Glutamatergic neuron (in vitro differentiated cells): ENCODE measurements around the gene SUSD3. TPM values are rescaled to one million over a fixed set of nuclear protein-coding genes. Genes with fewer than 3 reads are reported as not detected.
A peak's percentile ranks its signal among the peaks of the same experiment; 100 is the strongest.

Source experiments
- DNase-seq: peaks from one replicate; pipeline ENCODE4 v3.0.0; 2022
- H3K27ac Mint-ChIP-seq: one replicate; pipeline ENCODE4 v1.8.0; 2020; ENCODE audit warnings: mild to moderate bottlenecking, mixed read lengths, inconsistent platforms; ENCODE audit not compliant: unreplicated experiment
- H3K27me3 Mint-ChIP-seq: one replicate; pipeline ENCODE4 v1.8.0; 2020; ENCODE audit warnings: mild to moderate bottlenecking, moderate library complexity, mixed read lengths, inconsistent platforms; ENCODE audit not compliant: unreplicated experiment
- H3K36me3 Mint-ChIP-seq: one replicate; pipeline ENCODE4 v1.8.0; 2020; ENCODE audit warnings: mild to moderate bottlenecking, mixed read lengths, inconsistent platforms; ENCODE audit not compliant: unreplicated experiment
- H3K4me1 Mint-ChIP-seq: one replicate; pipeline ENCODE4 v1.8.0; 2020; ENCODE audit warnings: mild to moderate bottlenecking, low read depth, mixed read lengths, inconsistent platforms; ENCODE audit not compliant: unreplicated experiment
- H3K4me3 Mint-ChIP-seq: one replicate; pipeline ENCODE4 v1.8.0; 2020; ENCODE audit warnings: mild to moderate bottlenecking, mixed read lengths, inconsistent platforms; ENCODE audit not compliant: unreplicated experiment
- H3K9me3 Mint-ChIP-seq: one replicate; pipeline ENCODE4 v1.8.0; 2020; ENCODE audit warnings: mild to moderate bottlenecking, moderate library complexity, mixed read lengths, inconsistent platforms; ENCODE audit not compliant: unreplicated experiment
- CTCF ChIP-seq: fragments of 200-600 bp; sonication (generic); IDR thresholded peaks from one replicate; pipeline ENCODE4 v1.5.0; 2021; ENCODE audit not compliant: partially characterized antibody, unreplicated experiment
- total RNA-seq: library from RNA; stranded (reverse); fragmentation: NEBNext Ultra II Directional; extraction: Animal tissue kit (Norgen Biotek cat#: 25700); gene quantifications from one replicate; pipeline ENCODE4 v1.2.1, GENCODE V29; 2021; ENCODE audit not compliant: unreplicated experiment

SUSD3 gene
- total RNA-seq, 1 donor from 2014 or later, result not detected

GRCh38 chr9:93118863-93119702 is 60.6 kb downstream of the SUSD3 start:
- TF ChIP-seq CTCF, result no peak
- no peak overlapping the region for H3K4me3 Mint-ChIP-seq
- no peak overlapping the region for H3K27ac Mint-ChIP-seq
- peaks cover 2% of the 10 kb centered on the region for H3K4me1 Mint-ChIP-seq
- H3K27me3 Mint-ChIP-seq, result peaks cover 6% of the 10 kb centered on the region
- H3K9me3 Mint-ChIP-seq, result peaks cover 6% of the 10 kb centered on the region
- H3K36me3 Mint-ChIP-seq, result peaks cover 5% of the 10 kb centered on the region
- DNase-seq, result peak; percentile 10

DNA sequence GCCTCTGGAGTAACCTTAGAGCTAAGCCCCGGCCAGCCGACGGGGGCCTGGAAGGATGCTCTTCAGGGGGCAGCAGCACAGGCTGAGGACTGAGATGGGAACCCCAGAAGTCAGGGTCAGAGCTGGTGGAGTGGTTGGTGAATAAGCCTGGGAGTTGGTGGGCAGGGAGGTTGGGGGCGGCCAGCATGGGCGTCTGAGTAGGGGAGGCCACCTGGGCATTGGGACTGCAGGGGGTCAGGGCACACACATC is 61.1 kb downstream of the SUSD3 start:
- H3K9me3 Mint-ChIP-seq, result peaks cover 5% of the 10 kb centered on the region
- peaks cover 5% of the 10 kb centered on the region for H3K36me3 Mint-ChIP-seq
- H3K27ac Mint-ChIP-seq, result no peak overlapping the region
- no peak for DNase-seq
- TF ChIP-seq CTCF, result no peak
- H3K27me3 Mint-ChIP-seq, result peaks cover 6% of the 10 kb centered on the region
- no peak overlapping the region for H3K4me3 Mint-ChIP-seq
- H3K4me1 Mint-ChIP-seq, result peaks cover 2% of the 10 kb centered on the region

- H3K9me3 Mint-ChIP-seq, result peaks cover 2% of the 10 kb centered on the region
- H3K27ac Mint-ChIP-seq, result no peak overlapping the region
- peaks cover 6% of the 10 kb centered on the region for H3K27me3 Mint-ChIP-seq
- H3K36me3 Mint-ChIP-seq, result peaks cover 5% of the 10 kb centered on the region
- H3K4me1 Mint-ChIP-seq, result no peaks in the 10 kb centered on the region
- H3K4me3 Mint-ChIP-seq, result no peak overlapping the region
- no peak for TF ChIP-seq CTCF
- peak; percentile 22 for DNase-seq
Observed at GRCh38 chr9:93119953-93120845, 61.7 kb downstream of the SUSD3 start.

GRCh38 chr9:93120846-93121315 is 62.4 kb downstream of the SUSD3 start:
- H3K27ac Mint-ChIP-seq, result no peak overlapping the region
- TF ChIP-seq CTCF, result no peak
- no peak overlapping the region for H3K4me3 Mint-ChIP-seq
- peak; percentile 10 for DNase-seq
- peaks cover 5% of the 10 kb centered on the region for H3K36me3 Mint-ChIP-seq
- H3K27me3 Mint-ChIP-seq, result peaks cover 6% of the 10 kb centered on the region
- H3K4me1 Mint-ChIP-seq, result no peaks in the 10 kb centered on the region
- peaks cover 2% of the 10 kb centered on the region for H3K9me3 Mint-ChIP-seq
